Measurements from ENCODE around the gene ZNF385B. TPM values are rescaled to one million over a fixed set of nuclear protein-coding genes. Genes with fewer than 3 reads are reported as not detected.

The ZNF385B gene
- polyA plus RNA-seq, 4 donors, result 11.5 to 14.2 (median 12.4) TPM

- no peak for DNase-seq (ENCODE audit: low read depth in 4 of 4, low spot score in 2 of 4)
Observed at GRCh38 chr2:179857236-179857635, 4.2 kb downstream of the ZNF385B start.

DNA sequence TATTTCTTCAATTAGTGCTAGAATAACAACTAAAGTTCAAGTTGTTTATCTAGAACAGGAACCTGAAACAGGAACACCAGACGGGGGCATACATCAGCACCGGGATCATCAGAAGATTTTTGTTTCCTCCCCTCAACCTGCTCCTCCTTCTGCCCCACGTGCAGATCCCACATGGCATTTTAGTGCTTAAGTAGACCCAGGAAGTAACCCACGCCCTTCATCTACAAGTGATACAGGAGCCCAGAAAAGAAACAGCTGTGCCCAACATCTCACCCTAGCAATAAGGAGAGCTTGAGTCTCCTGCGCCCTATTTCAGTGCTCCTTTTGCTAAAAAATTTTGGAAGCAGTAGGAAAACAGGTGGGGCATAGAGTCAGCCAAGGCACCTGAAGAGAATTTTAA, 5.2 kb downstream of the ZNF385B start:
- DNase-seq (ENCODE audit: low read depth in 4 of 4, low spot score in 2 of 4), result no peak

DNA sequence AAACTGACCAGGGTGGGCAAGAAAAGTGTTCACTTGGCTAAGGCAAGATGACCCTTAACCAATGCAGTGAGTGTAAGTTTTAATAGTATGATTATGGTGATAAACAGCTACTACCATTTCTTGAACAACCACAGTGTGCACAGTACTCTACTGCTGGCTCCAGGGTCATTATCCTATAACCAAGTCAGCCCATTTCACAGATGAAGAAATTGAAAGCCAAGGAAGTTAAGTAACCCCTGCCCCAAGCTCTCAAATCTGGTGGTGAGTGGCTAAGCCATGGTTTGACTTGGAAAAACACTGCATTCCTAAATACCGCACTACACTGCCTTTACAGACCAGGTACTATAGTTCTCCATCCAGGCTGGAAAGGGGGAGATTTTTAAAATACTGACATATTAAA, 5.7 kb downstream of the ZNF385B start:
- no peak for DNase-seq (ENCODE audit: low read depth in 4 of 4, low spot score in 2 of 4)

GRCh38 chr2:179854891-179855290, 6.5 kb downstream of the ZNF385B start:
- no peak for DNase-seq (ENCODE audit: low read depth in 4 of 4, low spot score in 2 of 4)

- no peak for DNase-seq (ENCODE audit: low read depth in 4 of 4, low spot score in 2 of 4)
Observed at GRCh38 chr2:179853108-179853507, 8.3 kb downstream of the ZNF385B start.

DNA sequence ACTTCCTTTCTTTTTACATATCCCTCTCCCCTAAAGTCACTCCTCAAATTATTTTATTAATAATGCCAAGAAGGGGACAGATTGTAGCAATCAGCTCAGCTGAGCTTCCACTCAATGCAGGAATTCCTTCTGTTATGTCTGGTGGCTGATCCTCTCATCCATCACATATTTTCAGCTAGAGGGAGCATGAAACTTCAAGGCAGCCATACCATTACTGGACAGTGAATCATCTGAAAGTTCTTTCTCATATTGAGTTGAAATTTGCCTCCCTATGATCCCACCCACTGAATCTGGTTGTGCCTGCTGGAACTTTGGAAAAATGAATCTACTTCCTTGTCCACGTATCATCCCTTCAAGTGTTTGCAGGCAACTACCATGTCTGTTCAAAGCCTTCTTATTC, 11.2 kb downstream of the ZNF385B start:
- no peak for DNase-seq (ENCODE audit: low read depth in 4 of 4, low spot score in 2 of 4)

GRCh38 chr2:179849719-179850118, 11.7 kb downstream of the ZNF385B start:
- no peak for DNase-seq (ENCODE audit: low read depth in 4 of 4, low spot score in 2 of 4)

- no peak for DNase-seq (ENCODE audit: low read depth in 4 of 4, low spot score in 2 of 4)
Observed at GRCh38 chr2:179843541-179843940, 17.9 kb downstream of the ZNF385B start.

- no peak for DNase-seq (ENCODE audit: low read depth in 4 of 4, low spot score in 2 of 4)
Observed at GRCh38 chr2:179842498-179843153, 18.8 kb downstream of the ZNF385B start.

GRCh38 chr2:179840840-179841239, 20.6 kb downstream of the ZNF385B start:
- DNase-seq (ENCODE audit: low read depth in 4 of 4, low spot score in 2 of 4), result no peak

DNA sequence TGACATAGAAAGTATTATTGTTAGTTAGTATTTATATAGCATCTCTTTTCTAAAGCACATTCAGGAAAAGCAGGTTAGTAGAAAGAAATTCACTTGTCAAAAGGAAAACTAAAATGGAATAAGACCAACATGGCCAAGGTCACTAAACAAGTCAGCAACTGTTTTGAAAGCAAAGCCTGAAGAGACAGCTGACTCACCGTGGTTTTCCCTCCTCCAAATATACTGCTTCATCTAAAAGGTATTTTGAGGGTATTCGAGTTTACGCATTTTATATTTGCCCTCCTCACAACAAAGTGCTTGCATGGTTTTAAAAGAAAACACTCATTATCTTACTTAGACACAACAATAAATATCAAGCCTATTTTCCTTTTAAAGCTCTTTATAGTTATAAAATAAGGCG, 24.0 kb downstream of the ZNF385B start:
- DNase-seq (ENCODE audit: low read depth in 4 of 4, low spot score in 2 of 4), result no peak

- no peak for DNase-seq (ENCODE audit: low read depth in 4 of 4, low spot score in 2 of 4)
Observed at GRCh38 chr2:179830043-179830787, 31.2 kb downstream of the ZNF385B start.

GRCh38 chr2:179826297-179826696, 35.1 kb downstream of the ZNF385B start:
- no peak for DNase-seq (ENCODE audit: low read depth in 4 of 4, low spot score in 2 of 4)

DNA sequence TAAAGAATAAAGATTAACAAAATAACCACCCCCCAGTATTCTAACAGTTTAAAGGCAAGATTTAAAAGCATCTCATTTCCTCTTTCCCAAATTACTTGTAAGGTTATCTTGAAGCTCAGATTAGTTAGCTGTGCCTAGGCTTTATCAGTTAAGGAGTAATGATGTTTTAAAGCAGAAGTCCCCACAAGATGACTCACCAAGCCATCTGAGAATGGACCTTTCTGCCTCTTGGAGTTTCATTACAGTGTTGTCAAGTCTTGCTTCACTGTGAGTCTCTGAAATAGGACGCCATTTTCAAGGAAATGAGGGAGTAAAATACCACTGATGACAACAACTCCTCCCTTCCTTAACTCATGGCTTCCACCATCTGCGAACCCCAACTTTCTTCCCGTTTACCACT, 35.9 kb downstream of the ZNF385B start:
- DNase-seq (ENCODE audit: low read depth in 4 of 4, low spot score in 2 of 4), result no peak

GRCh38 chr2:179824961-179825360, 36.5 kb downstream of the ZNF385B start:
- DNase-seq (ENCODE audit: low read depth in 4 of 4, low spot score in 2 of 4), result no peak

- DNase-seq (ENCODE audit: low read depth in 4 of 4, low spot score in 2 of 4), result no peak
Observed at GRCh38 chr2:179822540-179822939, 38.9 kb downstream of the ZNF385B start.

- DNase-seq (ENCODE audit: low read depth in 4 of 4, low spot score in 2 of 4), result no peak
Observed at GRCh38 chr2:179818546-179818945, 42.9 kb downstream of the ZNF385B start.

DNA sequence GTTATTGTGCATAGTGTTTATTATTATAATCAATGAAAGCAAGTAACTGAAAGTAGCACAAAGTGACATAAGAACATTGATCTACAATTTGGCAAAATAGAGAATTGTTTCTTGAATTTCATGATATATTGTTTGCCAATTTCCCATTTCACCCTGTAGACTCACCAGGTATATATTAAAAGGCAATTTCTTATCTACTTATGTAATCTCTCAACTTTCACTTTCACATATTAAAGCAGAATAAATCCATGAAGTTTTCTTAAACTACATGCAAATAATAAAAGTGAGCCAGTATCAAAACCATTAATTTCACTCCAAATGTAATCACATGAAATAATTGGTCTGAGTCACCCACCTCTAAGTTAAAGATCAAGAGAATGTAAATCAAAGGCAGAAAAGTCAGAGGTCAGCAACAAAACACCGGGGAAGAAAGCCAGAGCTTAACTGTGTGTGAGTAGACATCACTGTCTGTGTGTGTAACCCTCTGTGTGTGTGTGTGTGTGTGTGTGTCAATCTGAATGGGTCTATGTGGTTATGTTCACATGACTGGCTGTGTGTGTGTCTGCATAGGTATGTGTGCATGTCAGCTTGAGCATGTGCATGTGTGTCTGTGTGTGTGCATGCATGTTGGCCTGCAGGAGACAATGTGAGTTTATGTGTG, 44.1 kb downstream of the ZNF385B start:
- no peak for DNase-seq (ENCODE audit: low read depth in 4 of 4, low spot score in 2 of 4)

GRCh38 chr2:179814050-179814449, 47.4 kb downstream of the ZNF385B start:
- DNase-seq (ENCODE audit: low read depth in 4 of 4, low spot score in 2 of 4), result no peak

DNA sequence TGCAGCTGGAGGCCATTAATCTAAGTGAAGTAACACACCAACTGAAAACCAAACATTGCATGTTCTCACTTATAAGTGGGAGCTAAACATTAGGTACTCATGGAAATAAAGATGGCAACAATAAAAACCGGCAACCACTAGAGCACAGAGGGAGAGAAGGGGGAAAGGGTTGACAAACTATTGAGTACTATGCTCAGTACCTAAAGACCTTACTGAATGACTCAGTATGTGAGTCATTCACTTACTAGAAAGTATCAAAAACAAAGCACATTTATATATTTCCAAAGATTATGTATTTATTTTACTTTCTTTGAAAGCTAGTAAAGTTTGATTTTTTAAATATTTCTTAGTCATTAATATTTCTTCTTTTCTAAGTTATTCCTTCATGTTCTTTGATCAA, 48.9 kb downstream of the ZNF385B start:
- no peak for DNase-seq (ENCODE audit: low read depth in 4 of 4, low spot score in 2 of 4)

DNA sequence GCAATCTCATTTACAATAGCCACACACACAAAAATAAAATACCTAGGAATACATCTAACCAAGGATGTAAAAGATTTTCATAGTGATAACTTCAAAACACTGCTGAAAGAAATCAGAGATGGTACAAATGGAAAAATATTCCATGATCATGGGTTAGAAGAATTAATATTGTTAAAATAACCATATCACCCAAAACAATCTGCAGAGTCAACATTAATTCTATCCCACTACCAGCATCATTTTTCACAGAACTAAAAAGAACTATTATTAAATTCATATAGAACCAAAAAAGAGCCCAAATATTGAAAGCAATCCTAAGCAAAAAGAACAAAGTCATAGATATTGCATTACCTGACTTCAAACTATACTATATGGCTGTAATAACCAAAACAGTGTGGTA, 50.4 kb downstream of the ZNF385B start:
- DNase-seq (ENCODE audit: low read depth in 4 of 4, low spot score in 2 of 4), result no peak

- DNase-seq (ENCODE audit: low read depth in 4 of 4, low spot score in 2 of 4), result no peak
Observed at GRCh38 chr2:179809606-179810005, 51.8 kb downstream of the ZNF385B start.

Data from left renal cortex interstitium (tissue), 4 donors.